GM12878 (cell line): ENCODE results near the gene FAM83D. TPM values are rescaled to one million over a fixed set of nuclear protein-coding genes. Genes with fewer than 3 reads are reported as not detected.
A peak's percentile ranks its signal among the peaks of the same experiment; 100 is the strongest.

Experiments
- BCLAF1 ChIP-seq: fragments of 450-650 bp; IDR thresholded peaks from 2 replicates; pipeline ENCODE4 v1.6.1; 2017; ENCODE audit warnings: antibody characterized with exemption, mild to moderate bottlenecking, moderate library complexity
- BHLHE40 ChIP-seq, 2 experiments: fragments of 450-650 bp in 1 of 2; IDR thresholded peaks; 2 replicates each; pipeline ENCODE4 v1.6.1; 2011 to 2017; ENCODE audit warnings: low read depth in 2 of 2, borderline replicate concordance in 1 of 2, improper control_type of control experiment in 1 of 2, low read length in 1 of 2, mild to moderate bottlenecking in 1 of 2
- EP300 ChIP-seq, 2 experiments: fragments of 150-350 bp in 1 of 2; IDR thresholded peaks; 2 replicates each; pipeline ENCODE4 v1.6.1; 2011 to 2012; ENCODE audit warnings: low read depth in 2 of 2, low read length in 2 of 2, borderline replicate concordance in 1 of 2, improper control_type of control experiment in 1 of 2, inconsistent platforms in 1 of 2; ENCODE audit not compliant: control insufficient read depth in 1 of 2
- GATAD2B ChIP-seq: fragments of 450-650 bp; conservative IDR thresholded peaks from 2 replicates; pipeline ENCODE4 v1.6.1; 2017; ENCODE audit warnings: low read depth, mild to moderate bottlenecking, moderate library complexity
- HCFC1 ChIP-seq: fragments of 150-350 bp; IDR thresholded peaks from 2 replicates; pipeline ENCODE4 v1.6.1; 2014; ENCODE audit warnings: low read length
- MTA3 ChIP-seq: IDR thresholded peaks from 2 replicates; pipeline ENCODE4 v1.6.1; 2012; ENCODE audit warnings: low read length, inconsistent platforms, borderline replicate concordance
- REST ChIP-seq: IDR thresholded peaks from 2 replicates; pipeline ENCODE4 v1.6.1; 2012; ENCODE audit warnings: mild to moderate bottlenecking, low read depth, low read length
- SKIL ChIP-seq: fragments of 450-650 bp; IDR thresholded peaks from 2 replicates; pipeline ENCODE4 v1.6.1; 2017; ENCODE audit warnings: mild to moderate bottlenecking, low read depth, inconsistent platforms; ENCODE audit not compliant: poor library complexity, severe bottlenecking
- SMAD1 ChIP-seq: fragments of 450-650 bp; IDR thresholded peaks from 2 replicates; pipeline ENCODE4 v1.6.1; 2018; ENCODE audit warnings: mild to moderate bottlenecking, low read depth; ENCODE audit not compliant: partially characterized antibody
- STAT1 ChIP-seq: fragments of 450-650 bp; conservative IDR thresholded peaks from 2 replicates; pipeline ENCODE4 v1.6.1; 2014; ENCODE audit warnings: antibody characterized with exemption, mild to moderate bottlenecking
- YBX1 ChIP-seq: fragments of 450-650 bp; IDR thresholded peaks from 2 replicates; pipeline ENCODE4 v1.6.1; 2016; ENCODE audit warnings: antibody characterized with exemption
- ZNF24 ChIP-seq: fragments of 450-650 bp; IDR thresholded peaks from 2 replicates; pipeline ENCODE4 v1.6.1; 2017; ENCODE audit warnings: antibody characterized with exemption, mild to moderate bottlenecking
- ZNF622 ChIP-seq: fragments of 450-650 bp; IDR thresholded peaks from 2 replicates; pipeline ENCODE4 v1.6.1; 2017; ENCODE audit warnings: mild to moderate bottlenecking, inconsistent platforms
- ZNF687 ChIP-seq: fragments of 450-650 bp; IDR thresholded peaks from 2 replicates; pipeline ENCODE4 v1.6.1; 2017; ENCODE audit warnings: mild to moderate bottlenecking, moderate library complexity
- ZSCAN29 ChIP-seq: fragments of 450-650 bp; IDR thresholded peaks from 2 replicates; pipeline ENCODE4 v1.6.1; 2017; ENCODE audit warnings: mild to moderate bottlenecking, moderate library complexity
- polyA plus RNA-seq, 11 experiments: library from polyadenylated mRNA; depleted of rRNA in 4 of 11; unstranded in 6 of 11; stranded (reverse) in 5 of 11; fragments of >200 nt; fragmentation: Nextera tagmentation in 4 of 11; fragmentation: Illumina TruSeq in 1 of 11; extraction: Ambion mirVana in 4 of 11; extraction: Trizol in 1 of 11; gene quantifications; 1 replicate in 1 of 11; 2 replicates in 10 of 11; pipeline versions ENCODE4 v1.2.1 to v1.2.3, GENCODE V29; 2011 to 2016; ENCODE audit warnings: inconsistent platforms in 2 of 11, missing spikeins in 2 of 11, low read depth in 1 of 11
- total RNA-seq, 4 experiments: library from RNA; depleted of rRNA in 3 of 4; stranded (reverse); fragments of >200 nt in 3 of 4; fragmentation: Illumina TruSeq in 1 of 4; extraction: Trizol in 1 of 4; gene quantifications; 2 replicates each; pipeline versions ENCODE4 v1.2.1 to v1.2.3, GENCODE V29; 2013 to 2021

The FAM83D gene
- total and polyA plus RNA-seq, 10 of the 15 experiments (the other 5 are each of a cell fraction or from before 2014, with no cell fraction given), result 4.5 to 34.8 (median 19.2) TPM

- TF ChIP-seq ZNF687 (peak; percentile 65), MTA3 (peak; percentile 72), ZNF24 (peak; percentile 27; the same call in 1 of the 2 replicates), GATAD2B (no peak; the same call in 1 of the 2 replicates), BHLHE40 (IDR thresholded peaks at IDR 0.05; ENCODE audit: borderline replicate concordance in 1 of 2, low read depth in 2 of 2, low read length in 1 of 2) (peak; percentile 92 to 94), ZNF622 (no peak), SKIL (no peak), REST (no peak), STAT1 (no peak), ZSCAN29 (no peak), HCFC1 (no peak), BCLAF1 (no peak), YBX1 (no peak), SMAD1 (no peak), EP300 (IDR thresholded peaks at IDR 0.05; ENCODE audit: borderline replicate concordance in 1 of 2, control insufficient read depth in 1 of 2, low read depth in 2 of 2, low read length in 2 of 2) (peak; percentile 85 to 93)
Measured at GRCh38 chr20:38892091-38892981, 33.9 kb upstream of the FAM83D start (continued).
